GM18498 (cell line): ENCODE results near the gene MRPL14.
A peak's percentile ranks its signal among the peaks of the same experiment; 100 is the strongest.

Experiments
- ATAC-seq: cut with Tn5 transposase; IDR thresholded peaks from one replicate; pipeline ENCODE4 v1.9.1; 2021; ENCODE audit warnings: mild to moderate bottlenecking, moderate library complexity; ENCODE audit not compliant: unreplicated experiment

Gene MRPL14

DNA sequence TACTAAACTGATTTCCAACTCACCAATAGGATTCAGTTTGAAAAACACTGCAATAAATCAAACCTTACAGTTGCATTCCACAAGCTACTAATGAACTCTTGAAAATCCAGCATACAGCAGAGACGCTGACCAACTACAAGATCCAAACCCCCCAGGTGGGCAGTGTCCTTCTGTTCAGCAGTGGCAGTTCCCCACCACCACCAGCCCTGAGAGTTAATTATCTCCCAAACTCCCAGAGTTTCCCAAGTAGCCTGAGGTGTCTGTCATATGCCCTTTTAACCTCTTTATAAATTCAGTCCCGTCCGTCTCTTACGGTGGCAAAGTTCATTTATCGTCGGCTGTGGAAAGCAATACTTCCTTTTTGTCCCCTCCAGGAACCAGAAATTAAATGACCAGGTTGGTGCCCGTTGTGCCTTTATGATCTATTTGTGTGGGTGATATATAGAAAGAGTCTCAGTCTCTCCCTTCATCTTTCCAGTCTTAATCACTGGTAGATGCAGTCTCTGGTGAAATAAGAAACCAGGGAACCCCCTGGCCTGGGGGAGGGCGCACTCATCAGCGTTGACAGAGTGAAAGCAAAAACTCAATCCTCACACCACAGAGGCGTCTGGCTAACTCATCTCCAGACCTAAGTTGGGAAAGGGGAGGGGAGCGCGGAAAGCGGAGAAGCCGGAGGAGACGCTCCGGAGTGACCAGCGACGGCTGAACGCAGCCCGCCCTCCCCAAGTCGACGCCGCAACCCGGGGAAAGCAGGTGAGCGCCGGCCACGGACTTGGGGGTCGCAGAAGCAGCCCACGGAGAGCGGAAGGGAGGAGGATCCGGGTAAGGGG is 717 bp downstream of the MRPL14 start:
- peak; percentile 50 for ATAC-seq

DNA sequence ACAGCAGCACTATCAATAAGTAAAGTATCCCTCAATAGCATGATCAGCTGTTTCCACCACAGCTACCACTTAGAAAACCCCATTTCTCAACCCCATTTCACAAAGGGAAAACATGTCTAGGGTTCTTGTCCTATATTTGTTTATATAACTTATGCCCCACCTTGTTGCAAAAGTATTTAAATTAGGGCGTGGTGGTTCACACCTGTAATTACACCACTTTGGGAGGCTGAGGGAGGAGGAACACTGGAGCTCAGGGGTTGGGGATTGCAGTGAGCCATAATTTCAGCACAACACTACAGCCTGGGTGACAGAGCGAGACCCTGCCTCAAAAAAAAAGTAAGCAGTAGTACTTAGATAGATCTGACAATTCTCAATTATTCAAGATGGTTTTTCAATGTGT is 3.7 kb downstream of the MRPL14 start:
- ATAC-seq = no peak

DNA sequence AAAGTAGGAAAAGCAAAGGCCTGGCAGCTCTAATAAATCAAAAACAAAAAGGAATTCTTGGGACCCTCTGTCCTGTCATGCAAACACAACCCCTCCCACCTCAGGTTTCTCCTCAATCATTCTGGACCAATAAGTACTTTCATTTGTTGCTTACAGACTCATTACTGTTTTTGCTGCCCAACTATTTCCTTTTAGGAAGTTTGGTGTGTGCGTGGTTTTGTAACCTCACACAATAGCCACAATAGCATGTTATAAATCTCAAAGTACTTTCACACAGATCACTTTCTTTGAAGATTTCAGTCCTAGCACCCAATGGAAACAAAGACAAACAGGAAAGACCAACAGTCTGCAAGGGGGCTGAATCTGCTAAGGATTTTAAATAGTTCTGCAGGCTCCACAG is 4.5 kb downstream of the MRPL14 start:
- no peak for ATAC-seq

DNA sequence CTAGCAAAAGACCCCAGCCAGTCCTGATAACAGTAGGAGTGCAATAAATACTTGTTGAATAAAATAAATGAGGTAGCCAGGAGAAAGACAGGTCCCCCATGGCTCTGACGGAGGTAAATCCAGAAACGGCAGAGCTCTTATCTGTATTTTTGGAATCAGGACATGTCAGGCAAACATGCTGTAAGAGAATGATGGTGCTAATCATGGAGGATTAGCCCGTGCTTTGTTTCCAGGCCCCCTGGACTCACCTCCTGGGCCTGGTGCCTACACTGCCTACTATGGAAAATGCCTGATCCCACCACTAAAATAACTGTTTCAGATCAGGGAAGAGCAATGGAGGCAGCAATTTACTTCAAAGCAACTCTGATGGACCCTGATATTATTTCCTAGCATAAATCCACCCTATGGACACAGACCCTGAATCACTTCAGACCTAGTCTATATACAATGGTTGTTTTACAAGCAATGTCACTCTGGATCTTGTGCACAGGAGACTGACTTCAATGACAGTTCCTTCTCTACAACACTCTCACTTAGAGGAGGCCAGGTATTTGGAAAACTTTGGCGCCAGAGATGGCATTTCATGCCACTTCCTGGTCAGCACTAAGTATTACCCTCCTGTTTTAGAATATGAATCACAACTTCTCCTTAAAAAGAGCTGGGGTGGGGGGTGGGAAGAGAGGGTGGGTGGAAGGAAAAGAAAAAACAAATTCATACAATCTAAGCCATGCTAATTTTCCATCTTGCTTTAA is 6.4 kb downstream of the MRPL14 start:
- ATAC-seq = no peak

DNA sequence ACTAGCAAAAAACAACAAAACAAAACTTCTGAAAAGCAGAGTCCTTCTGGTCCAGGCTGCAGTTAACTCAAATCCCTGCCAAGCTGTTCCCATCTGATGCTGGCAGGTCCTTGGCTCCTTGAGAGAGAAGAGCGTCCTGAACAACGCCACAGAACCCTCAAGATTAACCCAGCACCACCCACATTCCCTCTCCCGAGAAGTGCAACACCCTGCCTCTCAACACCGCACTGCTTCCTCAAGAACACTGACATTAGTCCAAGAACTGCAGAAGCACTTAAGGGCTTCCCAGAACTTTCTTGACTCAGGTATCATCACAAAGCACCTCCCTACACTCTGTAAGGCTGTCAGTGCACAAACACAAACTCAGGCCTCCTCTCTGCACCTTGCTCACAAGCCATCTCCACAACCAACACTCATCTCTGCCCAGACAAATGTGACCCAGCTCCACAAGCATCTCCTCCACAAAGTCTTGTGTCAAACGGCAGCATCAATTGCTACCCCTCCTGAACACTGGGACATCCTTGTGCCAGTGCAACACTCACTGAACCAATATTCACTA is 7.5 kb downstream of the MRPL14 start:
- no peak for ATAC-seq

DNA sequence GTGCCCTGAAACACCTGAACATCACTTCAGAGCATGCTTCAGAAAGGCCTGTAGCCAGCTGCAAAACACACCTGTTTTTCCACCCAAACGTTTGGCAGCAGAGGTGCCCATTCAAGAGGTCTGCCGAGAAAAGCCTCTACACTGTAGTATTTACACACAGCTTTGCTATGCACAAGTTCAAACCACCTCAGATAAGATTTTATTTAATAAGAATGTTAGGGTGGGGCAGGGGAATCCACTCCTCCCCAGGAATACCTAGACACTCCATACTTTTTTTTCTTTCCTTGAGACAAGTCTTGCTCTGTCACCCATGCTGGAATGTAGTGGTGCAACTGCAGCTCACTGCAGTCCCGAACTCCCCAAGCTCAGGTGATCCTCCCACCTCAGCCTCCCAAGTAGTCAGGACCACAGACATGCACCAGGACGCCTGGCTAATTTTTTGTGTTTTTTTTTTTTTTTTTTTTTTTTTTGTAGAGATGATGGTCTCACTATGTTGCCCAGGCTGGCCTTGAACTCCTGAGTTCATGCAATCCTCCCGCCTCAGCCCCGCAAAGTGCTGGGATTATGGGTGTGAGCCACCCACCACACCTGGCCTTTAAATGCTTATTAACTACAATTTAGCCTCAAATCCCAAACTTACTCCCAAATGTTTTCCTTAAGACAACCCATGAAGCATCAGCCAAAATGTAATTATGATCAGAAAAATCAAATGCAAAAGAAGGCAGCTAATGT is 9.7 kb downstream of the MRPL14 start:
- ATAC-seq = no peak

DNA sequence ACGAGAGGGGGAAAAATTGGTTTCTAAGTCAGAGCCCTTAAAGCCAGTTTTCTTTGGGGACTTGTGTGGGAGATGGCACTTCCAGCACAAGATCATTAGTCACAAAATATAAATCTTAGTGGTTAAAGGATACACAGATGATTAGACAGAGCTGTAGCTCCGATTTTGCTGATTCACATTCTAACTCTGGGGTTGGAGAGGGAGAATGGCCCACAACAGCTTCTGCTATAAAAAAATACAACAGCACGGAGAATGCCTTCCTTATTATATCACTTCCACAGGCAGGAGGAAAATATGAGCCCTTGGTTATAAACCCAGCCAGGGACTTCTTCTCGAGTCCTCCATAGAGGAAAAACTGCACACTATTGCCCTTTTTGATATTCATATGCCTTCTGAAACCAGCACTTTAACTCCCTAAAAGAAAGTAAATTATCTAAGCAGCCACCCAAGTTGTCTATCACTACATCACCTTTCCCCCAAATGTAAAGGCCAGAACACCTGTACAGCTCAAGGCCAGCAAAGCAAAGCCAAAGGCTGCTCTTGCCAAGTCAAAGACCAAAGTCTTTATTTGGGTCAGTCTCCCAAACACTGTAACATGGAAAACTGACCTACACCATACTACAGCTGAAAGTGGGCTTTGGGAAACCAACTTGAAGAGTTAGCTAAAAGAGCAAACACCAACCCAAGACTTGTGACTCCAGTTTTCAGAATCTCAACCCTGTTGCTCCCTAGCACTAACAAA is 10.4 kb downstream of the MRPL14 start:
- no peak for ATAC-seq

DNA sequence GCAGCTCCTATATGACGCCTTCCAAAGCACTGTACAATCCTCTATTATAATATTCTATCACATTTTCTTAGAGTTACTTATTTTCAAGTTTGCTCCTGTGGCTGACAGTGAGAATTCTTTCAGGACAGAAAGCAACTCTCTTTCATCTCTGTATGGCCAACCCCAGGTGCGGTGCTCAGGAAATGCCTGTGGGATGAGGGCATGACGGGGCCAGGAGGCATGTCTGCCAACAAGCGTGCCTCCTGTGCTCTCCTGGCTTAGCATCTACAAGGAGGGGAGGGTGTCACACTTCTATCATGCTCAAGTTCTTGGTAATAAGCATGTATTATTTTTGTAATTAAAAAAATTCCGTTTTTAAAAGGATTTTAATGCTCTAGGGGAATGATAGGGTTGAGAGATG is 11.4 kb downstream of the MRPL14 start:
- no peak for ATAC-seq

DNA sequence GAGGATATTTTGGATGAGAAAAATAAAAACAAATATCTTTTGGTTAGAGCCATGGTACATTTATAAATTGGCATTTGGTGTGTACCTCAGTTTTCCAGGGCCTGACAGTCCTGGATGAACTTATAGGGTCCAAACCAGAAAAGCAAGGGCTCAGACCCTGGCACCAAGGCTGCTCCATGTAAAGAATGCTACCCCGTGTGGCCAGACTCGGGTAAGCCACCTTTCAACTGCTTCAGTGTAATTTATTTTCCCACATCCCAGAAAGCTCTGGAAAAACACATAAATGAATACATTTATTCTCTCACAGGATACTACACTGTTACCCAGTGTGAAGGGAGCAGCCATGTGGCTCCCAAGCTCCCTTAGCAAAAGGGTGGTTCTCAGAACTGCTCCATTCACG is 13.8 kb downstream of the MRPL14 start:
- ATAC-seq = no peak

DNA sequence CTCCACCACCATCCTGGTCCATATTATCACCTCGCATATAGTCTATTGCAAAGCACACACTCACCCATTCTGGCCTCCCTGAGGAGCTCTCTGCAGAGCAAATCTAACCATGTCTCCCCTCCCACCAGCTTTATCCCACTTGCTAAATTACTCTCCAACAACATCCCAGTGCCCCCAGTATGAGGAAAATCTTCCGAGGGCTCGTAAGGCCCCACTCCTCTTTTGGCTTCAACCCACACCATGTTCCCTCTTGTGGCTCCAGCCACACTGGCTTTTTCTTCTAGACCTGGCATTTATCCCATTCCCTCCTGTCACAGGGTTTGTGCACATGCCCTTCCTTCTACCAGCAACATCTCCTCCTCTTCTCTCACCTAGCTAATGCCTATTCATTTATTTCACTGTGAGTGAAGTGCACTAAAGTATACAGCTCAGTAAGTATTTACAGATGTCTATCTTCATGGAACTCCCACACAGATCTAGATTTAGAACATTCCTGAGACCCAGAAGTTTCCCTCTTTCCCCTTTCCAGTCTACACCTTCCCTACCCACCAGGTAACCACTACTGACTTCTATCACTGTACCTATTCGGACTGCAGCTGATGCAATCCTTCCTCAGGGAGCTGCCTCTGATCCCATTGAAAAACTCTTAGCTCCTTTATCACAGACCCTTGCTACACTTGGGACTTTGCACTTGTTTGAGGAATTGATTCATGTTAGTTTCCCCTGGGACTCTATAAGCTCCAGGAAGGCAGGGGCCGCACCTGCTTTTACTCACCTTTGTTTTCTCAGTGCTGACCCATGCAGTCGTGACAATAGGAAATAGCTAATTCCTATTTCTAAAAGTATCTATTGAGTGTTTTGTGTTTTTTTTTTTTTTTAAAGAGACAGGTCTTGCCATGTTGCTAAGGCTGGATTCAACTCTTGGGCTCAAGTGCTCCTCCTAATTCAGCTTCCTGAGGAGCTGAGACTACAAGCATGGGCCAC is 15.5 kb downstream of the MRPL14 start:
- no peak for ATAC-seq

DNA sequence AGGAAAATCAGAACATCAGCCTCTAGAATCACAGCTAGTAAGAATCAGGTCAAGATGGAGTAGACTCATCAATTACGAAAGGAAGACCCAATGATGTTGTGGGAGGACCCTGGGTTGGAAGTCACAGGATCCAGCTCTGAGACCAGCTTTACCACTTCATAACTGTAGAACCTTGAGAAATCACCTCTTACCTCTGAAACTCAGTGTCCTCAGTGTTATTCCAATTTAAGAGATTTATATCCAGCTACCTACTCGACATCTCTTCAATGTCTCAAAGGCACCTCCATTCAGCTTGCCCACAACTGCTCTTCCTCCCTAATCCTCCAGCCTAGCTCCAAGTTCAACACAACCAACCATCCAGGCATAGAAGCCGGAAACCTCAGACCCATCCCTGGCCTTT is 16.3 kb downstream of the MRPL14 start:
- ATAC-seq = no peak

DNA sequence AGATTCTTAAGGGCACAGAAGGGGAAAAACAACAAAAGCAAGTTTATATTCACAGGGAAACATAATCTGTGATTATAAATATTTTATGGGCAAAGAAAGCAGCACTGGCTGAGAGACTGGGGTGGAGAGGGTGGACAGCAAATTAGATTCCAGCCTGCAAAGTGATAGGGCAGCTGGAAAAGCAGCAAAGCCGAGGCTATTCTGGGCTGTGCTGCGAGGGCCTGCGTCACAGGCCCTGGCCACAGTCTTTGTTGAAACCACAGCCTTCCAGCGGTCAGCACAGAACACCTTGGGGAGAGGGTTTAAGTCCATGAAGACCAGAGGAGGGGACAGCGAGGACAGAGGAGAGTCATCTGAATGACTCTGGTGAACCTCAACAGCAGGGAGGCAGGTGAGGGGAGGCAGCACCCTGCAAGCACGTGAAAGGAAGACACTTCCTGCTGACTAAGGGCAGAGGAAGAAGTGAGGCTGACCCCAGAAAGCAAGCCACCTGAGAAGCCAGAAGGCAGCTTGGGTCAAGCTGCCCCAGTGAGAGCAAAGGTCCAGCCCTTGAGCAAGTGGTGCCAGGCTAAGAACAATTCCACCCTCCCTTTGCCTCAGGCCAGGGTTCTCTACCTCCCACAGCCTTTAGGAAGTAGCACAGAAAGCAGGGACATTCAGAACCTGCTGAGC is 17.1 kb downstream of the MRPL14 start:
- ATAC-seq = no peak

DNA sequence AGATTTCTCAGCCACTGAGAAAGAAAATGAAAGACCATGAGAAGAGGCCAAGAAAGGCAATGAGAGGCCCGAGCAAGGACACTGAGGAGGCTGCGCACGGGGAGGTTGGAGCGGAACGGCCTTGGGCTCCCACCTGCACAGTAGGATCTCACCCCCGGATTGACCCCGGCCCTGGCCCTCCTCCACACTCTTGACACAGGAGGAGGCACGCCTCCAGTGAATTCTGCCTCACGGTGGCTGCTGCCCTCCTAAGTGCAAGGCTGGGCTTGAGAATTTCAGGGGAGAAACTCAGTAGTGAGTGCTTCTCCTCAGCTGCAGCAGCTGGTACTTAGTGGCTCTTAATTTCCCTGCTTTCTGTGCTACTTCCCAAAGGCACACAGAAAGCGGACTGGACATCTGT is 18.0 kb downstream of the MRPL14 start:
- no peak for ATAC-seq

DNA sequence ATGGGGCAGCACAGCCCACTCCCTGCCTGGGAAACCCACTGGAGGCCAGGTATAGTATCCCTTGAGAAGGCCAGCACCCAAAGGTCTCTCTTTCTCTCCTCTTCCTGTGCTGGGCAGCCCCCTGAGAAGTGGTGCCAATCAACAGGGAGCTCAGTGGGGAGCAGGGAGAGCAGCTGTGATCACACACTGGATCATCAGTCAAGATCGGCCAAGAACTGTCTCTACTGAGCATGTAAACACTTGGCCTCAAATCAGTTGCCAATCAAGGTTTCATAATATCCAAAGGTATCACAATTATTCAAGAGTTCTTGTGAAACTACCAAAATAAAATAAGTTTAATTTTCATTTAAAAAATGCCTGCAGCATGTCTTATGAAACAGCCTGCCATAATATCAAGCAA is 18.8 kb downstream of the MRPL14 start:
- ATAC-seq = no peak

DNA sequence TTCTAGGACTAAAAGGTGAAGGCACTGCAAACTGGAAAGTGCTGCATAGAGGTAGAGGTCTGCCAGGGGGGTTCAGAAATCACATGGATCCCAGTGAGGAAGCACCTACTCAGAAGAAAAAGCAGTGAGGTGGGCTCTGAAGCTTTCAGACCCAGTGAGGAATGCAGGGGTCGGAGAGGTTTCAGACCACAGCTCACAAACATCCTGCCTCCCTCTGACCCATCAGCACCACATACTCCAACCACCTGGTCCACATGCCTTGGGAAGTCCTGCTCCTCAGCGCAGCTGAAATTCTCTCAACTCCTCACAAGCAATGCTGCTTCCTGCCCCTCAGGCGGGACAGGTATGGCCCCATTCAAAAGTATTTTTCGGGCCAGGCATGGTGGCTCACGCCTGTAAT is 20.2 kb downstream of the MRPL14 start:
- ATAC-seq = no peak

DNA sequence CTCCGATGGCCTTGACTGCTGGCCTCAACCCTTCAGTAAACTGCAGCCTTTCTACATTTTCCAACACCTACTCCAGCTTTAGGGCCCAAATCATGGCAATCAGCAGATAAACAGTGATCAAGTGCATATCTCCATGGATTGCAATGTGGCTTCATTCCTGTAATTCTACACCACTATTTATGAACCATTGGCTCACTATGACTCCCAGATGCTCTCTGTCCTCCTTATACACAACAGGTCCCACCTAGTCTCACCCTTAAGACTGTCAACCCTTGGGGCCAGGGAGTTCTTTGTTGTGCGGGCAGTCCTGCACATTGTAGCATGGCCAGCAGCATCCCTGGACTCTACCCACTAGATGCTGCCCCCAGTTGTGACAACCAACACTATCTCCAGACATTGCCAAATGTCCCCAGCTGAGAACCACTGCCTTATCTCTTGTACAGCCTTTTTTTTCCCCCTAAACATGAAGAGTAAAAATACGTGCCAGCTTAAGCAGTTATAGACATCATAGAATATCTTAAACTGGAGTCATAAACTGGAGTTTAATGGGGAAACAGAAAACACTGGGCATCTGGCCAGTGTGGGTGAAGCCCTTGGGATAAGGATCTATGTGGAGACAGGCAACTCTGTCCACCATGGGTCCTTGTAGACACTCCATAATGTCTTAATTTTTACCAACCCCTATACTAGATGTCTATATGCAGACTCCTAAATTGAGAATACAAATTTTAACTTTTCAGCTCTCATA is 21.1 kb downstream of the MRPL14 start:
- ATAC-seq = no peak

DNA sequence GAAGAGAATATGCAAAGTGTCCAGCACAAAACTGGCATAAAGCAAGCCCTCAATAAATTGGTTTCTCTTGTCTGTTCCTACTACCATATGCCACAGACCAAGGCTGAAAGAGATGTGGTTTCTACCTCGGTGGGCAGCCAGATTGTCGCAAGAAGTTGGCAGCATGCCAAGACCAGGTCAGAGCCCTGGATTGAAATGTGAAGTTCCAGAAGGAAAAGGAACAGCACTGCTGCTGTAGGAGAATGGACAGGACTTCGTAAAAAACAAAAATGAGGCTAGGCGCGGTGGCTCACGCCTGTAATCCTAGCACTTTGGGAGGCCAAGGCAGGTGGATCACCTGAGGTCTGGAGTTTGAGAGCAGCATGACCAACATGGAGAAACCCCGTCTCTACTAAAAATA is 22.1 kb downstream of the MRPL14 start:
- no peak for ATAC-seq

DNA sequence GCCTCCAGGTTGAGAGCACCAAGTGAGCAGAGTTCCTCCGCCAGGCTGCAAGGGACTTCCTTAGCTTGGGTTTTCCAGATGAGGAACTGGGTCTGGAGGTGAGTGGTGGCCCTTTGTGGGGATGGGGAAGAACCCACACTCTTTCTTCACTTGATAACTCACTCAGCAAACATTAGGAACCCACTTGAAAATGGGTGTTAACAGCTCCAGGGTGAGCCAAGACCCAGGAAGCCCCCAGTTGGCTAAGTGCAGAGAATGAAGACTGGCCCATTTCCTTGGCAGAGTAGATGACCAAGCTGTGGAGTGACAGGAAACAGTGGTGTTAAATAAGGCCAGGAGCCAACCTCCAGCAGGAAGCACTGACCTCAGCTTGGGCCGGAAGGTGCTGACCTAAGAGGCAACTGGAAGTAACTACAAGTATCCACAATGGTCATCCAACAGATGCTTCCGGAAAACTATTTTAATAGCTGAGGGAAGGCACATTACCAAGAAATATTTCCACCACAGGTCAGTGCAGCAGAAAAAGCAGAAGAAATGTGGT is 22.7 kb downstream of the MRPL14 start:
- ATAC-seq = no peak
